Stimulated activated CD4-positive, alpha-beta T cell treated with anti-CD3 and anti-CD28 coated beads, Interleukin-12 subunit alpha, Interleukin-12 subunit beta, amount 100 ng/mL, for 24 hours (primary cell): ENCODE results near the gene MCAM.

Source experiments
- DNase-seq, 2 experiments: peaks; one replicate each; pipeline ENCODE4 v3.0.0-alpha.2; 2020; ENCODE audit warnings: low read depth in 2 of 2

Gene MCAM

GRCh38 chr11:119316729-119317591 is at the start of gene MCAM:
TSS of gene MCAM (minus strand) at chr11:119317130. CDS start at chr11:119317101, 29 bp downstream.
- no peak for DNase-seq

- DNase-seq: no peak
Measured at GRCh38 chr11:119365071-119365591, 48.2 kb upstream of the MCAM start.

- peak in 1 of 2 experiments; percentile 27 for DNase-seq
Measured at GRCh38 chr11:119363851-119364590, 47.1 kb upstream of the MCAM start.

- DNase-seq: no peak
Measured at GRCh38 chr11:119363081-119363850, 46.3 kb upstream of the MCAM start.

- DNase-seq: no peak
Measured at GRCh38 chr11:119362741-119363080, 45.8 kb upstream of the MCAM start.

GRCh38 chr11:119361941-119362725 is 45.2 kb upstream of the MCAM start:
- no peak for DNase-seq

- no peak for DNase-seq
Measured at GRCh38 chr11:119361056-119361787, 44.3 kb upstream of the MCAM start.

GRCh38 chr11:119359365-119360214 is 42.7 kb upstream of the MCAM start:
- DNase-seq: no peak

- no peak for DNase-seq
Measured at GRCh38 chr11:119357074-119357473, 40.1 kb upstream of the MCAM start.

- peak; percentile 43 to 73 for DNase-seq
Measured at GRCh38 chr11:119356349-119357031, 39.6 kb upstream of the MCAM start.

- no peak for DNase-seq
Measured at GRCh38 chr11:119355091-119355843, 38.3 kb upstream of the MCAM start.

- no peak for DNase-seq
Measured at GRCh38 chr11:119352857-119353260, 35.9 kb upstream of the MCAM start.

- DNase-seq: no peak
Measured at GRCh38 chr11:119351232-119351631, 34.3 kb upstream of the MCAM start.

- DNase-seq: no peak
Measured at GRCh38 chr11:119350302-119350701, 33.4 kb upstream of the MCAM start.

GRCh38 chr11:119347940-119348605 is 31.1 kb upstream of the MCAM start:
- DNase-seq: no peak

GRCh38 chr11:119347242-119347641 is 30.3 kb upstream of the MCAM start:
- no peak for DNase-seq

- DNase-seq: no peak
Measured at GRCh38 chr11:119346605-119347004, 29.7 kb upstream of the MCAM start, which contains the start of gene MFRP. TSS of gene MFRP (minus strand) at chr11:119346705. CDS start at chr11:119346513, 192 bp downstream.

GRCh38 chr11:119345685-119346084 is 28.8 kb upstream of the MCAM start:
- DNase-seq: no peak
